Activated T-helper 17 cell treated with anti-CD3 and anti-CD28 coated beads, Interleukin-2, amount 50 U/mL, for 72 hours (primary cell): Measurements from ENCODE around the gene CLHC1. TPM values are rescaled to one million over a fixed set of nuclear protein-coding genes. Genes with fewer than 3 reads are reported as not detected.
"Not testable (repeated sequence)": the region's sequence is repeated elsewhere in the genome, so short reads cannot be mapped to it uniquely, and the experiment has no call there.

Experiments
- ATAC-seq: fragments of 150-1000 bp; cut with Tn5 transposase; replicated peaks from 2 replicates; pipeline ENCODE4 v1.10.0; 2021; ENCODE audit warnings: mild to moderate bottlenecking, moderate library complexity
- H3K27ac Mint-ChIP-seq: one replicate; pipeline ENCODE4 v1.8.0; 2022; ENCODE audit warnings: mixed read lengths
- H3K27me3 Mint-ChIP-seq: one replicate; pipeline ENCODE4 v1.8.0; 2022; ENCODE audit warnings: mixed read lengths
- H3K36me3 Mint-ChIP-seq: one replicate; pipeline ENCODE4 v1.8.0; 2022; ENCODE audit warnings: low read depth, mild to moderate bottlenecking, mixed read lengths
- H3K4me1 Mint-ChIP-seq: one replicate; pipeline ENCODE4 v1.8.0; 2022; ENCODE audit warnings: mixed read lengths
- H3K4me3 Mint-ChIP-seq: one replicate; pipeline ENCODE4 v1.8.0; 2022; ENCODE audit warnings: mild to moderate bottlenecking, mixed read lengths
- H3K9me3 Mint-ChIP-seq: one replicate; pipeline ENCODE4 v1.8.0; 2022; ENCODE audit warnings: mixed read lengths
- total RNA-seq, 2 donors: library from RNA; stranded (reverse); gene quantifications; one replicate each; pipeline ENCODE4 v1.2.3, GENCODE V29; 2022

Gene CLHC1
- total RNA-seq = 10 to 100 TPM in 1 of 2 donors, 1 to 10 TPM in 1; 7.0 to 11.5 TPM

DNA sequence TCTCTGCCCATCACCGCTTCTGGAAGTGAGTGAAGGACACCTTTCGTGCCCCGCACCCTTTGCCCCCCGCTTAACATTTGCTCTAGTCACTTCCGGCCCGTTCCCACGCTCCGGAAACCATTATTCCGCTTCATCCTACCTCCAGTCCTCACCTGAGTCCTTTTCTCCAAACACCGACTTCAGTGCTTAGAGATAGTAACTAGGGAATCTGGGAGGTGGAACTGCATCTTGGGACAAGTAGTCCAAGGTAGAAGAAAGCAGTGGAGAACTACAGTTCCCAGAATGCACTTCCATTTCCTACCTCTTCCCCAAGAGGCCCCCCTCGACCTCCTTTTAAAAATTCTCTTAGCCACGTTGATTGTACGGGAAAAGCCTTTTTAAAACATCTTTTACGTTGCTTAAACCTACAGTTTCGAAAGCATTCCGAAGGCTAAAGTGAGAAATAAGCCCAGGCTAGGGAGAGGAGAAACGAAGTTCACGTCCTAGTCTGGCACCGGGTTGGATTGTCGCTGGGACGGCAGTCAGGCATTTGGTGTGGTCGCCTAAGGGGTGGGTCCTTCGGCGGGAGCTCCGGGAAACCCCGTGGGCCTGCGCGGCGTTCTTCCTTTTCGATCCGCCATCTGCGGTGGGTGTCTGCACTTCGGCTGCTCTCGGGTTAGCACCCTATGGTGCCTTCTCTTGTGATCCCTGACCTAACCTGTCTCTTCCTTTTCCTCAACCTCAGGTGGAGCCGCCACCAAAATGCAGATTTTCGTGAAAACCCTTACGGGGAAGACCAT is at the start of gene CLHC1, which contains the start of gene RPS27A:
Gene CLHC1, minus strand, starts transcription at position 210 of the 779 bp plus-strand sequence. CDS start 9,882 bp downstream, outside the sequence.
Gene RPS27A, plus strand, starts transcription at position 605 of the 779 bp plus-strand sequence. Its CDS starts 137 bp downstream, at position 742.
- Mint-ChIP-seq H3K36me3 (peaks cover 55% of the 10 kb centered on the region), H3K4me3 (peak within 1 kb of the TSS; percentile 96), H3K27me3 (no peaks in the 10 kb centered on the region), H3K9me3 (no peaks in the 10 kb centered on the region), H3K4me1 (peaks cover 45% of the 10 kb centered on the region), H3K27ac (peak within 1 kb of the TSS; percentile 96)
- peak; percentile 89 for ATAC-seq

DNA sequence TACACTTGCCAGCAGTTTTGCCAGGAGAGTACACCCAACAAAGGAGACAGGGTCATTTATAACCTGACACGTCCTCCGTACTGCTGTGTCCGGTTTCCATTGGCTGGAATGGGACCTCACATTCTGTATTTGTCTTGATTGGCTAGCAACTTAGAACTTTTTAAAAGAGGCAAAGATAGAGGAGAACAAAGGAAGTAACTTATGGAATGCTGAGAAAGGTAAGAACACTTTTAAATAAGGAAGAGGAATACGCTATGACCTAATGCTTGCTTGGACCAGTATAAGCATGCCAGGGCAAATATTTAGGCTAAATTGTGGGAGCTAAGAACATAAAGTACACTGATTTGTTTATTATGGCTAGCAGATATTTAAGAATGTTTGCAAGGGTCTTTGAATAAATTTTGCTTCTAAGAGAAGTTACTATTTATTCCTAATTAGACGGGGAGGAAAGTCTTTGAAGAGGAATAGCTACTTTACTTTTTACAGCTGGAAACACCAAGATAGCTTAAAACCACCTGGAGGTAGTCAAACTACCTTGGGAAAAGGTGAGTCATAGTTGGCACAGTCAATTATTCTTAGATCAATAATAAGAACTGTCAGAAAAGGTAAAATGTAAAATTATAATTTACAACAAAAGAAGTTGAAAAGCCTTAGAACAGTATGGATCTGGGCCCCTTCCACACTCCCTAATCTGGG is 48.9 kb upstream of the CLHC1 start:
- not testable (repeated sequence) for ATAC-seq, H3K27me3 Mint-ChIP-seq, H3K4me1 Mint-ChIP-seq, H3K36me3 Mint-ChIP-seq, H3K9me3 Mint-ChIP-seq
- peak overlapping the region; percentile 24 for H3K27ac Mint-ChIP-seq
- peak overlapping the region; percentile 90 for H3K4me3 Mint-ChIP-seq

DNA sequence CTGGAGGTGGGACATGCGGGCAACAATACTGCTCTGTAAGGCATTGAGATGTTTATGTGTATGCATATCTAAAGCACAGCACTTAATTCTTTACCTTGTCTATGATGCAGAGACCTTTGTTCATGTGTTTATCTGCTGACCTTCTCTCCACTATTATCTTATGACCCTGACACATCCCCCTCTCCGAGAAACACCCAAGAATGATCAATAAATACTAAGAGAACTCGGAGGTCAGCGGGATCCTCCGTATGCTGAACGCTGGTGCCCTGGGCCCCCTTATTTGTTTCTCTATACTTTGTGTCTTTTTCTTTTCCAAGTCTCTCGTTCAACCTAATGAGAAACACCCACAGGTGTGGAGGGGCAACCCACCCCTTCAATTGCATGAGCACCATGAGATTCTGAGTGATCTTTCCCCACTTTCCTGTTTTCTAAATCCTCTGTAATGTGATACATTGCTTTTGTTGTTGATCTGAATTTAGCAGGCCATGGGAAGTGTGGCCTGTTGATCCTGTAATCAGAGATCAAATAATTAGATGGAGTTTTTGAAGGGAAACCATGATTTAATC is 47.8 kb upstream of the CLHC1 start:
- not testable (repeated sequence) for H3K4me3 Mint-ChIP-seq, H3K27me3 Mint-ChIP-seq, ATAC-seq, H3K36me3 Mint-ChIP-seq, H3K4me1 Mint-ChIP-seq, H3K9me3 Mint-ChIP-seq, H3K27ac Mint-ChIP-seq

DNA sequence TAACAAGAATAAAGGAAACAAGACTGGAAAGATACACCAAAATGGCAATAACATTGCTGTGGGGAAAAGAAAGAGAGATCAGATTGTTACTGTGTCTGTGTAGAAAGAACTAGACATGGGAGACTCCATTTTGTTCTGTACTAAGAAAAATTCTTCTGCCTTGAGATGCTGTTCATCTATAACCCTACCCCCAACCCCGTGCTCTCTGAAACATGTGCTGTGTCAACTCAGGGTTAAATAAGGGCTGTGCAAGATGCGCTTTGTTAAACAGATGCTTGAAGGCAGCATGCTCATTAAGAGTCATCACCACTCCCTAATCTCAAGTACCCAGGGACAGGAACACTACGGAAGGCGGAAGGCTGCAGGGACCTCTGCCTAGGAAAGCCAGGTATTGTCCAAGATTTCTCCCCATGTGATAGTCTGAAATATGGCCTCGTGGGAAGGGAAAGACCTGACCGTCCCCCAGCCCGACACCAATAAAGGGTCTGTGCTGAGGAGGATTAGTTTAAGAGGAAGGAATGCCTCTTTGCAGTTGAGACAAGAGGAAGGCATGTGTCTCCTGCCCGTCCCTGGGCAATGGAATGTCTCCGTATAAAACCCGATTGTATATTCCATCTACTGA is 47.2 kb upstream of the CLHC1 start:
- H3K36me3 Mint-ChIP-seq, H3K4me1 Mint-ChIP-seq, H3K9me3 Mint-ChIP-seq, ATAC-seq, H3K27ac Mint-ChIP-seq, H3K4me3 Mint-ChIP-seq, H3K27me3 Mint-ChIP-seq: not testable (repeated sequence)

DNA sequence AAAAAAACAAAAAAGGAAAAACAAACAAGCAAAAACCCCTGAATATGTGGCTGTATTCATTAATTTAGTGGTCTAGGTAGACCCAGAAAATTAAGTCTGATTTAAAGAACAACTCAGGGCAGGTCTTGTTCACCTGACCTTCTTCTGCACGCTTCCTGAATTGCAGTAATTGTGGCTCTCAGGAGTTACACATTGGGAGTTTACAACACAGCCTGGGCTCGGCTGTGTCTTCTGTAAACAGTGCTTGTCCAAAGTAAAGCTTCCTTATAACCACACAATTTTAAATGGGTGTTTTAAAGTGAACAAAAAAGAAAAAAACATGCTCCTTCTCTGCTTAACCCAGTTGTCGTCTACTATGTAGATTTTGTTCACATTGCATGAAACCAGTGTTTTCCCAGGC is 45.2 kb upstream of the CLHC1 start:
- ATAC-seq = no peak
- Mint-ChIP-seq H3K4me3 (no peak overlapping the region), H3K36me3 (no peaks in the 10 kb centered on the region), H3K27ac (no peak overlapping the region), H3K4me1 (no peaks in the 10 kb centered on the region), H3K27me3 (no peaks in the 10 kb centered on the region), H3K9me3 (no peaks in the 10 kb centered on the region)

DNA sequence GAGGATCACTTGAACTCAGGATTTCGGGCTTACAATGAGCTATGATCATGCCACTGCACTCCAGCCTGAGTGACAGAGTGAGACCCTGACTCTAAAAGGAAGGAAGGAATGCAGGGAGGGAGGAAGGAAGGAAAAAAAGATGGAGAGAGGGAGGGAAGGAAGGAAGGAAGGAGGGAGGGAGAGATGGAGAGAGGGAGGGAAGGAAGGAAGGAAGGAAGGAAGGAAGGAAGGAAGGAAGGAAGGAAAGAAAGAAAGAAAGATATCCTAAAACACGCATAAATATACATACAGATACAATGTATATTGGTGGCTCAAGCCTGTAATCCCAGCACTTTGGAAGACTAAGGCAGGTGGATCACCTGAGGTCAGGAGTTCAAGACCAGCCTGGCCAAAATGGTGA is 42.3 kb upstream of the CLHC1 start:
- H3K27ac Mint-ChIP-seq, H3K4me1 Mint-ChIP-seq, H3K36me3 Mint-ChIP-seq, H3K27me3 Mint-ChIP-seq, H3K4me3 Mint-ChIP-seq, ATAC-seq, H3K9me3 Mint-ChIP-seq: not testable (repeated sequence)

DNA sequence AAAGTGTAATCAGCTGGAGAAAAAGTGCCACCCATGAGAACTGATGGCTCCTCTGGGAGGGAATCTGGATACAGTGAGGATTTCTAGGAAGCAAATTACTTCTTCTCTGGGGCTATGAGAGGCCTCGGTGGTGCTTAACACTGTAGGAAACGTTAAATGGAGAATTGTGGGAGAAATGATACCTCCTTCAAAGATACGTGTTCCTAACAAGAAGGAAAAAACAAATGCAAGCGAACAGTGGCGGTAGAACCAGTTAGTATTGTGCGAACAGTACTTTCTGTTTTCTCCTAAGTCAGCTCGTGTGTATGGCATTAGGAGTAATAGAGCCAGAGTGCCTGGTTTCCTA is 37.5 kb upstream of the CLHC1 start:
- H3K36me3 Mint-ChIP-seq = peaks cover 38% of the 10 kb centered on the region
- peak overlapping the region; percentile 98 for H3K27ac Mint-ChIP-seq
- H3K4me1 Mint-ChIP-seq = no peaks in the 10 kb centered on the region
- peak; percentile 12 for ATAC-seq
- no peaks in the 10 kb centered on the region for H3K27me3 Mint-ChIP-seq
- H3K4me3 Mint-ChIP-seq = peak overlapping the region; percentile 92
- no peaks in the 10 kb centered on the region for H3K9me3 Mint-ChIP-seq

DNA sequence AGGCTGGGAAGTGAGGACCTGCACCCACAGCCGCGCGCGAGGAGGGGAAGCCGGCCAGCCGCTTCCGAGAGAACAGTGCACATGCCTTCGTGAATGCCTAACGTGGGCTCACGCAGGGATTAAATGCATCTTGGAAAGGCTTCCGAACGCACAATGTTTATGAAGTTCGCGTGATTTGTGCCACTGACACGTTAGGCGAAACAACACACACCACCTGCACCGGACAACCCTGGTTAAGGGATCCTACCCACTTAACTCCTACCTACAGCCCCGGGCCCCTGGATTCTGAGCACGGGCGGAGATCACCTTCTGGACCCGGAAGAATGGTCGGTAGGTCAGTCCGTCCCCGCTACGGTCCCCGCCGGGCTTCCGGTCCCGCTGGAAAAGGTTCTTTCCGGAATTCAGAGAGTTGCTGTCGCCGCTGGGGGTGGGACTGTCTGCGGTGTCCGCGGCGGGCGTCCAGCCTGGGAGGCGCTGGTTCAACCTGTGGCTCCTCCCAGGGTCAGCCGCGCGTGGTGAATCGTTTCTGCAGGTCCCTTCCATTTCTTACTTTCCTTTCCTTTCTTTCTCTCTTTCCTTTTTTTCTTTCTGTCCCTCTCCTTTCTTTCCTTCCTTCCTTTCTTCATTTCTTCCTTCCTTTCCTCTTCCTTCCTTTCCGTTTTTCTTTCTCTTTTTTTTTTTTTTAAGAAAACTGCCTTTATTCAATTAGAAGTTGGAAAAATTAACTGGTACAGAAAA is 37.0 kb upstream of the CLHC1 start, which contains the start of gene MTIF2:
Gene MTIF2, minus strand, starts transcription at position 325 of the 738 bp plus-strand sequence. CDS start 5,373 bp downstream, outside the sequence.
- Mint-ChIP-seq H3K36me3 (peaks cover 44% of the 10 kb centered on the region), H3K4me3 (peak within 1 kb of the TSS; percentile 92), H3K27me3 (no peaks in the 10 kb centered on the region), H3K27ac (peak within 1 kb of the TSS; percentile 98), H3K4me1 (no peaks in the 10 kb centered on the region), H3K9me3 (no peaks in the 10 kb centered on the region)
- ATAC-seq = peak; percentile 98

DNA sequence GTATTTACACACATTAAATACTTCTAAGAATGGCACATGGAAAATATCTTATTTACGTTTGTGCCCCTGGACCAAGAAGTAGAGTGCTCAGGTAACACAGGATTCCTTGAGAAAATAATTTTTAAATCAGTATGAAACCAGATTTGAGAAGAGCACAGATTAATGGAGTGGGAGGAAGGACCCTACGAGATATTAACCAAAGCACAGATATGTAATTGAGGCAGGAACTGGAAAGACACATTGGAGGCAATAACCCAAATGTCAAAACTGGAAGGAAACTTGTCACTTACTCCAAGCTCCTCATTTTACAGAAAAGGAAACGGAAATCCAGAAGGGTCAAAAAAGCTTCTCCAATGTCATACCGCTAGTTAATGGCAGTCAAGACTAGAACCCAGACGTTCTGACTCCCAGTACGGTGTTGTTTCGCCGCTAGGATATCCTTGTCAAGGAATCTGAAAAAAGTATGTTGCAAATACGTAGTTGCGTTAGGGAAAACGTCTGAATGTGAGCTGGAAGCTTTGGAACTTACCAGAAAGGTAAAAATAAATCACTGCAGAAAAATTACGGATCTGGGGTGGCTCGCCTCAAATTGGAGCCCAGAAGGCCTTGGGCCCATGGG is 36.3 kb upstream of the CLHC1 start:
- Mint-ChIP-seq H3K27ac (peak overlapping the region; percentile 98), H3K9me3 (no peaks in the 10 kb centered on the region), H3K36me3 (peaks cover 51% of the 10 kb centered on the region), H3K4me1 (no peaks in the 10 kb centered on the region), H3K4me3 (peak overlapping the region; percentile 92), H3K27me3 (no peaks in the 10 kb centered on the region)
- ATAC-seq = no peak

DNA sequence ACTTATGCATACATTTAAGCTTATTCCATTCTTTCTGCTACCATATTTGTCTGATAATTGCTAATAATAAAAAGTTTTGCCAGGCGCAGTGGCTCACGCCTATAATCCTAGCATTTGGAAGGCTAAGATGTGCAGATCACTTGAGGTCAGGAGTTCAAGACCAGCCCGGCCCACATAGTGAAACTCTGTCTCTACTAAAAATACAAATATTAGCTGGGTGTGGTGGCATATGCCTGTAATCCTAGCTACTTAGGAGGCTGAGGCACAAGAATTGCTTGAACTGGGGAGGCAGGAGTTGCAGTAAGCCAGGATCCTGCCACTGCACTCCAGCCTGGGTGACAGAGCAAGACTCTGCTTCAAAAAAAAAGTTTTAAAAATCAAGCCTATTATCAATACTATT is 27.5 kb upstream of the CLHC1 start:
- ATAC-seq, H3K27me3 Mint-ChIP-seq, H3K9me3 Mint-ChIP-seq, H3K27ac Mint-ChIP-seq, H3K4me1 Mint-ChIP-seq, H3K4me3 Mint-ChIP-seq: not testable (repeated sequence)
- H3K36me3 Mint-ChIP-seq = peaks cover 88% of the 10 kb centered on the region

DNA sequence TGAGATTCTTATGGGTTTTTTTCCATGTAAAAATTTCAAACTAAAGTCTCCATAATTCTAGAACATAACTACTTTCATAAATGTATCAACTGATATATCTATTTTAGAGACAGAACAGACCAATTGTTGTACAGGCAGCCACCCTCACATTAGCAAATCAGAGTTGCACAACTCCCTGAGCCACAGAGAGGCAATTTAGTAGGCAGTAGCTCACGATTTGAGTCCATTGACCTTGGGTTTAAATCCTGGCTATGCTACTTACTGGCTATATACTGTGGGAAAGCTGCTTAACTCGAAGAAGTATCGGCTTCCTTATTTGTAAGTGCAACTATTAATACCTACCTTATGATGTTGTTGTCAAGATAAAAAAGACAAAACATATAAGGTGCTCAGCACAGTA is 20.7 kb upstream of the CLHC1 start:
- no peaks in the 10 kb centered on the region for H3K27me3 Mint-ChIP-seq

DNA sequence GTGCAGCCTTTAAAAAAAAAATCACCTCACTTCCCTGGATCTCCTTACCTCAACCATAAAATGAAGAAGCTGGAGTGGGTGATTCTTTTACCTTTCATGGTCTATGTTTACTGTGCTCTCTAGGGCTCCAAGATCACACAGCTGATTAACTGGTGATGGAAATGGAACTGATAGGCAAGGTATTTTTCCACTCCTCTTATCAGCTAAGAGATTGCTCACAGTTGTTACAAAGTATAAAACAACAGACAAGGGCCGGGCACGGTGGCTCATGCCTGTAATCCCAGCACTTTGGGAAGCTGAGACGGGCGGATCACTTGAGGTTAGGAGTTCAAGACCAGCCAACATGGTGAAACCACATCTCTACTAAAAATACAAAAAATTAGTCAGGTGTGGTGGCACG is 14.9 kb upstream of the CLHC1 start:
- H3K27me3 Mint-ChIP-seq = no peaks in the 10 kb centered on the region
- ATAC-seq = no peak
- H3K9me3 Mint-ChIP-seq = no peaks in the 10 kb centered on the region
- H3K4me3 Mint-ChIP-seq = no peak overlapping the region
- H3K36me3 Mint-ChIP-seq = peaks cover 90% of the 10 kb centered on the region
- H3K4me1 Mint-ChIP-seq = no peaks in the 10 kb centered on the region
- H3K27ac Mint-ChIP-seq = no peak overlapping the region

More for the DNA sequence above, 20.7 kb upstream of the CLHC1 start:
- no peak overlapping the region for H3K4me3 Mint-ChIP-seq
- no peaks in the 10 kb centered on the region for H3K4me1 Mint-ChIP-seq
- peaks cover 77% of the 10 kb centered on the region for H3K36me3 Mint-ChIP-seq
- H3K27ac Mint-ChIP-seq = no peak overlapping the region
- no peaks in the 10 kb centered on the region for H3K9me3 Mint-ChIP-seq
- ATAC-seq = no peak

DNA sequence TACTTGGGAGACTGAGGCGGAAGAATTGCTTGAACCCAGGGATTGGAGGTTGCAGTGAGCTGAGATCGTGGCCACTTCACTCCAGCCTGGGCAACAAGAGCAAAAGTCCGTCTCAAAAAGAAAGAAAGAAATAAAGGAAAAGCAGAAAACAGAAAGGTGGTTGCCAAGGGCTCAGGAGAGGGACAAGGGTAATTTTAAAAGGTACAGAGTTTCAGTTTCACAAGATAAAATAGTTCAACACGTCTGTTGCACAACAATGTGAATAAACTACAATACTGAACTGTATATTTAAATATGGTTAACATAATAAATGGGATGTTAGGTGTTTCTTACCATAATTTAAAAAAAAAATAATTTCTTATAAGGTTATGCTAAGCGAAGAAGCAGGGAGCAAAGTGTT is 13.3 kb upstream of the CLHC1 start:
- no peaks in the 10 kb centered on the region for H3K27me3 Mint-ChIP-seq
- no peak for ATAC-seq
- H3K27ac Mint-ChIP-seq = no peak overlapping the region
- H3K9me3 Mint-ChIP-seq = no peaks in the 10 kb centered on the region
- H3K36me3 Mint-ChIP-seq = peaks cover 86% of the 10 kb centered on the region
- no peak overlapping the region for H3K4me3 Mint-ChIP-seq
- H3K4me1 Mint-ChIP-seq = no peaks in the 10 kb centered on the region

DNA sequence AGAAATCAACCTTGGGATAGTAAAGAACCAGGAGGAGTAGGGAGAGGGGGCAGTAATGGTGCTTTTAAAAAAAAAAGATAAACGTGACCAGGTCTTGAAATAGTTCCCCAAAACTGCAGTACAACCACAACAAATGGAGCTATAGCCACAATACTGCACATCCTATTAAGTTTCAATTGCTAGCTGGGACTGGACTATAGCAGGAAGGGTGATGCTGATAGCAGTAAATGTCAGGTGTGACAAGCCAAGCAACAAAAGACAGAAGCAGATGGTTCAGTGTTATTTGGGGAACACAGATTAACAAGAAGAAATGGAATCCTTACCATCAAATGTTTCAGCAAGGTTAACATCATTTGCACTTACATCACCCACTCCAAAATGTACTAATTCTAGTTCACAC is 10.5 kb upstream of the CLHC1 start:
- no peaks in the 10 kb centered on the region for H3K4me1 Mint-ChIP-seq
- no peak overlapping the region for H3K4me3 Mint-ChIP-seq
- H3K27me3 Mint-ChIP-seq = no peaks in the 10 kb centered on the region
- peaks cover 87% of the 10 kb centered on the region for H3K36me3 Mint-ChIP-seq
- peak overlapping the region; percentile 10 for H3K27ac Mint-ChIP-seq
- ATAC-seq = no peak
- no peaks in the 10 kb centered on the region for H3K9me3 Mint-ChIP-seq
